Measurements from ENCODE around the gene GABPB1.

GABPB1 gene

DNA sequence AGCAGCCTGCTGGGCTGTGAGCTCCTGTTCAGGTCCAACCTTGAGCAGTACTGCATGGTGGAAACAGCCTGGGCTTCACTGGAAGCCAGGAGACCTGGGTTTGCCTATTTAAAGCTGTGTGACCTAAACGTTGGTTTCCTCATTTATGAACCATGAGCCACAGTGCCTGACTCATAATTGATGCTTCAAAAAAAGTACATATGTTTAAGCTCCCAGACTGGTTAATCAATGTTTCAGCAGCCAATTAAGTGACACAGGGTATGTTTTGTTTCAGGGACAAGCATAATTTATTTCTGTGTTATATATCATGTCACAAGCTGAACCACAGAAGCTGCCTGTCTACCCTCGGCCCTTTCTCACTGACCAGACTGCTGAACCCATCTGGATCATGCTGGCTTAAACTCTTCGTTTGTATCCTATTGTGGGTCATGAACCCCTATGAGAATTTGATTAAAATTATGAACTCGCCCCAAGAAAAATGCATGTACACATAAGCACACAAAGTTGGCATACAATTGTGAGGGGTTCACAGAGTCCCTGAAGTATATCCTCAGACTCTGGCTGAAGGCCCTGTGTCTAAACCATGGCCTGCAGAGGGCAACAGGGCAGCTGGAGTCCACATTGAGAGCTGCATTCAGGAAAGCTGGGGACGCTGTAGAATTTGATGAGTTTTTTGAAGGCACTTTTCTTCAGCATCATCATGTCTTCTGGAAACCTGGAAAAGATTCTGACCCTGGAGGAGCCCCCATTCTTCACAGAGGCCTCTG is 113.1 kb downstream of the GABPB1 start:
- DNase-seq (ENCODE audit: low read depth), result peak; percentile 35

DNA sequence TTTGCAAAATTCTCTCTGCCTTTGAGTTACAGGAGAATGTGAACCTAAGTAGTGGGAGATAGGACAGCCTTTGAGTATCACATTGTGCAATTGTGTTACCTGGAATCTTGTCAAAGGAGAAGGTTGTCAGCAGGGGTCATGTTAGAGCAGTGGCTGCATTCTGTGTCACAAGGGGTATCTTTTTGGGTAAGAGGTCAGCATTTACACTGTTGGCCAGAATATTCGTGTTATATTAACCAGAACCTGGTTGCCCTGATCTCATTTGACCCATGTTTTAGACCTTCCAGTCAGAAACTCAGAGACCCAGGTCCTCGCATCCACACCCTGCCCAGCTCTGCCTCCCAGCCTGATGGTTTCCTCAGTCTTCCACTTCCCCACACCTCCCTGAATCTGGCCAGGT is 116.7 kb downstream of the GABPB1 start:
- no peak for DNase-seq (ENCODE audit: low read depth)

DNA sequence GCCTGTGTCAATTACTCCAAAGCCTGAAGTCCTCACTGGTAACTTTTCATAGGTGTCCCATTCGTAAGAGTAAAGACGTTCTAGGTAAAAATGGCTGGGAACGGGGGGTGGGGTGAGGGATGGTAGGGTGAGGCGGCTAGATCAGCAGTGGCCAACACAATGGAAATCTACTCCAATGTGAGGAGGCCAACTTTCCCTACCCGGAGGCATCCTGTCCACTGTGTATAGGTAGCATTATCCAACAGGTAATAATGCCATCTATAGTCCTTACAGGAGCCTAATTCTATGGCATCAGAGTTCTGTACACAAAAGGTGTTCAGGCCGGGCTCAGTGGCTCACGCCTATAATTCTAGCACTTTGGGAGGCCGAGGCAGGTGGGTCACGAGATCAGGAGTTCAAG is 118.6 kb downstream of the GABPB1 start:
- DNase-seq (ENCODE audit: low read depth), result no peak

DNA sequence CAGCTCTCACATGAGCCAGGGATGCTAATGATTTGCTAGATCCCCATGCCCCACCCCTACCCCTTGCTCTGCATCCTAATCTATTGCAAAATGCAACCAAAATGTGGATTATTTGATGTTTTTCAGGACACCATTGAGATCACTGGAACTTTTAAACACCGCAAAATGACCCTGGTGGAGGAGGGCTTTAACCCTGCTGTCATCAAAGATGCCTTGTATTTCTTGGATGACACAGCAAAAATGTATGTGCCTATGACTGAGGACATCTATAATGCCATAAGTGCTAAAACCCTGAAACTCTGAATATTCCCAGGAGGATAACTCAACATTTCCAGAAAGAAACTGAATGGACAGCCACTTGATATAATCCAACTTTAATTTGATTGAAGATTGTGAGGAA is 119.2 kb downstream of the GABPB1 start:
- no peak for DNase-seq (ENCODE audit: low read depth)

DNA sequence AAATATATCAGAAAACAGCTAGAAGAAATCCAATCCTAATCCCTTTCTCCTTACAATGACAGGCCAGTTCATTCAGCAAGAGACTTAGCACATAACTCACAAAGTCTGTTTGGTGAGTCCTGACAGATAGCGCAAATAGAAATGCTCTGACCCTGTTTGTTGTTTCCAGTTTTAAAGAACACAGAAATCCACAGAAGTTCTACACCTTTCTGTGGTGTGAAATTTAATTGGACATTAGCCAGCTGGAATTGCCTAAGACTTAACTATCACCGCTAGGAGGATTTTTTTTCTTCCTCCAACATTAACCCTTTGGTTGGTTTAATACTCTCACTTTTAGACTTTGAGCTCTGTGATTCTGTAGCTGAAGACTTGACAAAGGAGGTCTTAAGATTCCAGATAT is 120.2 kb downstream of the GABPB1 start:
- DNase-seq (ENCODE audit: low read depth), result no peak

- DNase-seq (ENCODE audit: low read depth), result no peak
Observed at GRCh38 chr15:50233192-50233736, 121.7 kb downstream of the GABPB1 start.

- DNase-seq (ENCODE audit: low read depth), result no peak
Observed at GRCh38 chr15:50232791-50233190, 122.2 kb downstream of the GABPB1 start.

DNA sequence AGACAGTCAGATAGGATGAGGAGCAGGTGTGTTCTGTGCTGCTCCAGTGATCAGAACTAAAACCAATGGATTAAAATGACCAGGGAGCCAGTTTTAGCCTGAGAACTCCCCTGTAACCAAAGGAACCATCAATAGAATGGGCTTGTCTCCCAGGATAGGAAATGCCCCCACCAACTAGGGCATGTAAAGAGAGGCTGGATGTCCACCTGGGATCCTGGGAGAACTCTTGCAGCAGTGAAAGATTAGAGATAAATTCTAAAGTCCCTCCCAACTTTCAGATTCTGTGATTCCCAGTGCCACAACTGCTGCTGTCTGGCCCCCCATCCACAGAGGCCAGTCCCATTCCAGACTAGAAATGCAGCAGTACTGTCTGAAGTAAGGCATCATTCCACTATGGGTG is 123.2 kb downstream of the GABPB1 start:
- DNase-seq (ENCODE audit: low read depth), result no peak

- no peak for DNase-seq (ENCODE audit: low read depth)
Observed at GRCh38 chr15:50229336-50229735, 125.7 kb downstream of the GABPB1 start.

GRCh38 chr15:50228866-50229265 is 126.1 kb downstream of the GABPB1 start:
- DNase-seq (ENCODE audit: low read depth), result no peak

GRCh38 chr15:50227076-50227475 is 127.9 kb downstream of the GABPB1 start:
- DNase-seq (ENCODE audit: low read depth), result peak; percentile 72

- no peak for DNase-seq (ENCODE audit: low read depth)
Observed at GRCh38 chr15:50225938-50226337, 129.1 kb downstream of the GABPB1 start.

Measured in GM04503 (cell line).